Measurements from ENCODE around the gene RDH16. TPM values are rescaled to one million over a fixed set of nuclear protein-coding genes. Genes with fewer than 3 reads are reported as not detected.

The RDH16 gene
- total RNA-seq, 2 experiments from 2014 or later = 0.26 to 0.46 TPM

Other genes starting within 250 kb of the RDH16 start
- 1,000 to 10,000 TPM; 1,098 to 1,103 TPM for gene NACA, start 232.3 kb downstream of the RDH16 start, total RNA-seq
- gene PRIM1, start 205.3 kb downstream of the RDH16 start, total RNA-seq = 10 to 100 TPM; 74.5 to 75.3 TPM
- gene HSD17B6, start 194.3 kb downstream of the RDH16 start, total RNA-seq = 1 to 10 TPM; 2.6 to 4.1 TPM
- gene SDR9C7, start 23.2 kb downstream of the RDH16 start, total RNA-seq = not detected
- 1 to 10 TPM; 5.5 to 5.7 TPM for gene ZBTB39, start 48.9 kb upstream of the RDH16 start, total RNA-seq
- gene TAC3, start 58.9 kb upstream of the RDH16 start, total RNA-seq = not detected
- gene MYO1A, start 92.5 kb upstream of the RDH16 start, total RNA-seq = under 1 TPM; 0.61 to 0.97 TPM
- 10 to 100 TPM; 70.6 to 73.5 TPM for gene NEMP1, start 121.2 kb upstream of the RDH16 start, total RNA-seq
- 10 to 100 TPM; 39.6 to 41.6 TPM for gene NAB2, start 131.5 kb upstream of the RDH16 start, total RNA-seq
- gene STAT6, start 153.8 kb upstream of the RDH16 start, total RNA-seq = 100 to 1,000 TPM; 209 to 218 TPM
- 1 to 10 TPM; 1.4 TPM for gene LRP1, start 170.9 kb upstream of the RDH16 start, total RNA-seq
- not detected for gene LRP1-AS, start 190.0 kb upstream of the RDH16 start, total RNA-seq

Data from activated CD4-positive, alpha-beta memory T cell treated with anti-CD3 and anti-CD28 coated beads for 36 hours (primary cell).